Measurements from ENCODE around the gene PRKCH.
A peak's percentile ranks its signal among the peaks of the same experiment; 100 is the strongest.

Gene PRKCH

DNA sequence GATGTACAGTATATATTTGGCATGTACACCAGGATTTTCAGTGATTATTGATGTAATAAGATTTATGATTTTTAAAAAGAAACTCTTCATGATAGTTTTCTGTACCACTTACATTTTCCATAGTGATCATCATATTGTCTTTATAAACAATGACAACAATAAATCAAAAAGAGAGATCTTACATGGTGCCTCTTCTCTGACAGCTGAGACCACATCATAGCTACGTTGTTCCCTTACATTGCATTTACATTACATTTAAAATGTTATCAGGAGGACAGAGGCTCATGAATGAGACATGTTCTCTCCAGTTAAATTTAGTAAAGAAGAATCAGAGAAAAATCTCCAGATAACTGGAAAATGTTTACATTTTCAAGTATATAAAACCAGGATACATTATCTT lies 112.4 kb downstream of the PRKCH start:
- no peak for DNase-seq

DNA sequence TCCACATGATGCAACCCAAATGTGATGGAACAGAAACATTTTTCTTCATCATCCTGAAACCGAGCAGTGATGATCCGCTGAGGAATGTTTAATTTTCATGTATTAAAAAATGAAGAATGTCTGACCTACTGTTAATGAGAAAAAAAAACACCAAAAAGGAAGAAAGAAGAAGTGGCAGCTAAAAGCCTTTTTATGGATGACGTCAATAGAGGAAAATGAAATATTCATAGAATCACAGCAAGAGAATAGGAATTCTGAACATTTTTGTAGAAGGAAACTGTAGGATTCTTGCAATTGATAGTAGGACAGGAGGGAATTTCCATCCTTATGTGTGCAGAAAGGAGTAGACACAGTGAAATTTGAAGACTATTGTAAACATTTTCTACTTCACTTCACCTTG lies 112.9 kb downstream of the PRKCH start:
- DNase-seq: no peak

DNA sequence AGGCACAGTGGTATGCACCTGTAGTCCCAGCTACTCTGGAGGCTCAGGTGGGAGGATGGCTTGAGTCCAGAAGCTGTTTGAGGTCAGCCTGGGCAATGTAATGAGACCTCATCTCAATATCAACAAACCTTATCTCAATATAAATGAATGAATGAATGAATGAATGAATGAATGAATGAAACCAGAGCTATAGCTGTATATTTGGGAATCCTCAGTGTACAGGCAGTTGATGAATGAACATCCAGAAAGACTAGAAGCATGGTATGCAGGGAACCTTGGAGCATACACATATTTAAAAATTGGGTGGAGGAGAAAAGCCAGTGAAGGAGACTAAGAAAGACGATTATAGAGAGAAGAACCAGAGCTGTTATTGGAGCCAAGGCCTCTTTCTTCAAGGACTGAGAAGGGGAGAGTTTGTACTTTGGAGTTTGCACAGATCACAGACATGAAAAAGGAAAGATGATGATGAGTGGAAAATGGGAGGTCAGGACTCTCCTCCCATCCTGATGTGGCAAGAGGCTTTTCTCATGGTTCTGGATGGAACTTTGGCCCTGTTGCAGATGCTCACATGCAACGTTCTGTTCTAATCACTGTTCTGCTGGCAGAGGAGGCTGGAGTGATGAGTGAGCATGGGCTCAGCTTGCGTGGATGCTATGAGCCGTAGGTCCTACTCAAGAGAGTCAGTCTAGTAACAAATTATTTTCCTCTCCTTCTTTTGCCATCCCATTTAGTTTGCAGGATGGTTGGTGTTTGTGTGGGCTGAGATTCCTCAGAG lies 114.4 kb downstream of the PRKCH start:
- DNase-seq: no peak

DNA sequence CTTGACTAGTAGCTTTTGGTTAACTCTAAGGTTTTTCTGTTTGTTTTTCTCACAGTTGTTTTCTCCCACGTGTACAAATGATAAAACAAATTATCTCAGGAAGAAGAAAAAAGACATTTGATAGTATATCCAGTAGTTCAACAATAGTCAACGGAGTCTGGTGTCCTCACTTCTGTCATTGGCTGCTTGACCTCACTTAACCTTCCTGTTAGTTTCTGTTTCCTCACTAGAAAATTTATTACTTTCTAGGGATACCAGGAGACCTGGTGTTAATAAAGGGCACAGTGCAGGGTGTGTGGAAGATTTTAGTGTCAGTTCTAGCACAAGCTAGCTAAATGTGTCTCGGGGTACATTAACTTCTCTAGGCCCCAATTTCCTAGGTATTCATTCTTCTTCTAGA lies 116.0 kb downstream of the PRKCH start:
- DNase-seq: no peak

DNA sequence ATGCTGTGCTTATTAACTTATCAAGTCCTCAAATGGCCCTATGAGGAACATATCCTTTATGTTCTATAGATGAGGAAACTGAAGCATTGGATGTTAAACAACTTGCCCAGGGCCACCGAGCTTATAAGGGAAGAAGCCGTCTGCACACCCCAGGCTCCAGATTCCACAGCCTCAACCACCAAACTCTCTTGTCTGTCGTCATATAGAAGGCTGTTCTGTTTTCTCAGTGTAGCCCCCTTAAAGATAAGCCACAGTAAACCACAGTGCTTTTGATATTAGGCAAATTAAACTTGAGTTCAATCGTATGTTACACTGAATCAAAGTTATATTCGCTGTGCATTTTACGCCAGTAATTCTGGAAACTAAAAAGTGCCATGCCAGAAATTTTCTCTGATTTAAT lies 116.7 kb downstream of the PRKCH start:
- DNase-seq: no peak

DNA sequence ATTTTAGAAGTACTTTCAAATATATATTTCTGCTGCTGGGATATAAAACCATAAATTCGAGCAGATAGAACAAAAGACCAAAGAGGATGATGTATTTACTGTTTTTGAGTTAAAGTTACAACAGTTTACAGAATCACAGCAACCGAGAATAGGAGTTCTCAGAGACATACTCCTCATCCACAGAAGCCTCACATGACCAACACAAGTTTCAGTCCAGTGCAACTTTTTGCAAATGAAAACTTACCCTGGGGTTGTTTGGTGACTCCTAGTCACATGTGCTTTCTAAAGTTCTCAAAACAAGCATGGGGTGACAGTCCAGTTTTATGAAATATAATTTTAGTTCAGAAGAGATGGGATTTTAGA lies 117.1 kb downstream of the PRKCH start:
- DNase-seq: no peak

DNA sequence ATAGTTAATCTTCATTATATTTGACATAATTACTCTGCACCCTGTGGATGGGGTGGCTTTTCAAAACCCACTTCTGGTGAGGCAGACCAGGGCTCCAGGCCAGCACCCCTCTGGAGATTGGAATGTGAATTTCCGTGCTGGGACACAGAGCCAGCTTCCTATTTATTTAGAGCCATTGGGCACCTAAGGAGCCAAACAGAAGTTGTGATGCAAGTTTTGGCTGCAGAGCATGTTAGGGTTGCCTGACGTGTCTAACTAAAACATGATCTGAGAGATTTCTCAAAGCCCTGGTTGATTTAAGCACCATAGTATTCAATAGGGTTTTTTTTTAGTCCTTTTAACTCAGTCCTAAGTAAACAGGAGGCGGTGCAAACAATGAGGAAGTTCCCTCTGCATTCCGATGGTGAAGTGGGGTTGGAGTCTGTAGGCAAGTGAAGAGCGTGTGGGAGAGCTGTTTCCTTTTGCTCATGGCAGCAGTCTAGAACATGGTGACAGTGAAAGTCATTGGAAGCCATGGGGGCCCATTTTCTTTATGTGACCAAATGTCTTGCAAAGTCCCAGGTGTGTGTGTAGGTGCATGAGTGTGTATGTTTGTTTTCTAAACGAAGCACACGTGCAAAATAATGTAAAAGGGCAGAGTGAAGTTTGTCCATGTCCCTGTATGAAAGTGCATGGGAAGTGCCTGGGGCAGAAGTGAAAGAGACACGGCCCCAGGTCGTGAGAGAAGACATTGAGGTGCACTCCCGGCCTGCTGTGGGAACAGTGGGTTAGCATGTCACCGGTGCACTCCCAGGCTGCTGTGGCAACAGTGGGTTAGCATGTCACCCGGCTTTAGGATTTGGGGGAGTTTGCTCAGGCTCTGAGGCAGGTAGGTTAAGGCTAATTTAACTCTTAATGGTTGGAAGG lies 117.7 kb downstream of the PRKCH start:
- no peak for DNase-seq

DNA sequence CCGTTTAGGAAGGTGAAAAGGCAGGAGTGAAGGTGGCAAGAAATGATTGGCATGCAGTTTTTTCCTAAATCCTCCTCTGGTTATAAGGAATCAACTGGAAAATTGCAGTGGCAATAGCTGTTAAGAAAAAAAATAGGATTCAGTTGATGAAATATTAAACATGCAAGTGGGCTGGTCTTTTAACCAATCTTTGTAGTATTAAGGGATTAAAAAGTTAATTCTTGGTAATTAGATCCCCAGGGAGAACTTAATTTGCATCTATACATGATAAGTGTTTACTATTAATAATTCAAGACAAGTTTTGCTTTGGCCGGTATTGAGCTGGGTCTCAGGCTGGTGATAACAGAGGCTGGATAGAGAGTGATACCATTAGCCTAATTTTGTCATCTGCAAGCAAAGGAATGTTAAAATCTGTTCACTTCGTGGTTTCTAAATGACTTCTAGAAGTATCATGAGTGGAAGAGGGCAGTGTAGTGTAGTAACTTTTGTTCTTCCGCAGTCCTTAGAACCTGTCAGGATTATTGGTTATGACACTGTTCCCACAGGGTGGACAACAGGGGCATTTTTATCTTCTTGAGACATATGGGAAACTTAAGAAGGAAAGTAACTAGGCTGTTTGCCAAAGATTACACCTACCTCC lies 118.5 kb downstream of the PRKCH start:
- no peak for DNase-seq

DNA sequence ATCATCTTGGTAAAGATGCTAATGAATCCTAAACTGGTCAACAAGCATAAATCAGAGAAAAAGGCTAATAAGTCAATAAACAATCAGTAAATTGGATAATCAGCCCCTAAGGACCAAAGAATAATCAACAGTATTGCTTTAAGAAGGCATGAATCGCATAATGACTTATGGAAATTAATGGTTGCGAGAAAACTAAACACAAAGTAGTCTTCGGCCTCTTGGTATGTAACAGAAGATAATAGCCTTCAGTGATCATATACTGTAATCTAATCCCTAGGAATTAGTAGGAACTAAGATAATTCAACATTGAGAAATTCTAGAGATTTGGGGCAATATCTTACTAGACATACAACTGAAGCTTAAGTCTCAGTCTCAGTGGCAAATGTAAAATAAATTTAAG lies 122.1 kb downstream of the PRKCH start:
- no peak for DNase-seq

DNA sequence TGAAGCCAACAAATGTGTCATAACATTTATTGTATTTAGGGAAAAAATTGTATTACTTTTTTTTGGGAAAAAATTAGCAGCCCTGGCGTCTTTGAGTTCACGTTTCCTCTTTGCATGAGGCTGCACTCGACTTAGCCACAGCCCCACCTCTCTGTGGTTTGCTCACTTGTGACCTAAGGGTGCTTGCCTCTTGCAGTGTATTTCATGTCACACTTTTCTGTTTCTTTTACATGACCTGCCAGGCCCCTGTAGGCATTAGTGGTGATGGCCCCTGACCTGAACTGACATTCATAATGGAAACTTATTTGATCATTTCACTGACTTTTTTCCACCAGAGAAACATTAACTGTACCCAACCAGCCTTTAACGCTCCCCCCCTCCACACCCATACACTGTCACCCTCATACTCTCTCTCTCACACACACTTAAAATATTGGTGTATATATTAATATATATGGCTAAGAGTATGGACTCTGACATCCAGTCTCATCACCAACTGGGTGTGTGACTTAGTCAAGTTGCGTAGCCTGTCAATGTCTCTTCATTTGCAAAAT lies 122.9 kb downstream of the PRKCH start:
- DNase-seq: no peak

DNA sequence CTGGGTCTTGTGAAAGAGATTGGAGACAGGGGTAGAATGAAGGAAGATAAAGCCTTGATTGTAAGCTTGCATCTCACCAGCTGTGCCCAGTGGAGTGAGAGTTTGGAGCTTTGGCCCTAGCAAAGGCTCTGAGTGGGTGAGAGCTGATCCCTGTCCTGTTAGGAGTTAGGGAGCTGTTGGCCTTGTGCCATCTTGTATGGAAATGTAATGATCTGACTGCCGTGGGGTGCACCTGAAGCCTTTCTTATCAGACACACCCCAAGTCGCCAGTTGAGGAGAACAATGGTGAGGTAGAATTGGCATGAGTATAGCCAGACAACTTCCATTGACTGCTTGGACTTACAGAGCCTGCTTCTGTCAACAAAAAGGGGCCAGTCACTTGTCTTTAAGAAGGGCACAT lies 130.1 kb downstream of the PRKCH start:
- DNase-seq: no peak

DNA sequence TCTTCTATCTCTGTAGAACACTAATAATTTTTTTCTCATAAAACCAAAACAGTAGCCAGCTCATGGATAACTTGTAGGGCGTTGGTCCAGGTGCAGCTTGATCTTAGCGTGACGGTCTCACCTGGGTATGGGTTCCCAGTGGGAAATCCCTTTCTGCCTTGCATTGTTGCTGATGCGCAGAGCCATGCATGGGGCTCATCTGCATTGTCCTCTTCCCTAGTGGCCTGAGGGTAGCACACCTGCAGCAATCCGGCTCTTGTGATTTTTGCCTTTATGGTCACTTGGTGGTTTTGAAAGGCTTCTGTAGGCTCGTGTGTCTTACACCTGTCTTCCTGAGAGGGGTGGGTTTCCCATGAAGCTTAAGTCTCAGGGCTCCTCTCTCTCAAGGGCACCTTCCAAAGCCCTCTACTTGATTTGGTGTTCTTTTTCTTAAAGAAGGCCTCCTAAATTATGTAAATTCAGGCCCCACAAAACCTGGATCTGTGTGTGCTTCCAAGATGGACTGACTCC lies 130.6 kb downstream of the PRKCH start:
- DNase-seq: no peak

DNA sequence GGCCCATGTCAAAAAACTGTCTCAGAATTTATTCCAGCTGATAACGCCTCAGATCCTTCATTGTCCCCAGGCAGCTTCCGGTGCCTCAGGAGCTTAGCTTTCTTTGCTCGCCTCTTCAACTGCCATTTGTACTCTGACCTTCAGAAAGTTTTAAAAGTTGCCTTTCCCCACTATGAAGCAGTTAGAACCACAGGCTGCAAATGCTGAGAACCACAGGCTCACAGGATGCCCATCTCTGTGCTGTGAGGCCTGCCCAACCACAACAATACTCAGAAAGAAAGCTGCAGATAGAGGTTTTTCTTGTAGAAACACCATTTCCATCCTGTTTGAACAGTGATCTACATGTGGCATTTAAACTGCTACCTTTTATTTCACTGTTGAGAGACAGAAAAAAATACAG lies 131.1 kb downstream of the PRKCH start:
- no peak for DNase-seq

DNA sequence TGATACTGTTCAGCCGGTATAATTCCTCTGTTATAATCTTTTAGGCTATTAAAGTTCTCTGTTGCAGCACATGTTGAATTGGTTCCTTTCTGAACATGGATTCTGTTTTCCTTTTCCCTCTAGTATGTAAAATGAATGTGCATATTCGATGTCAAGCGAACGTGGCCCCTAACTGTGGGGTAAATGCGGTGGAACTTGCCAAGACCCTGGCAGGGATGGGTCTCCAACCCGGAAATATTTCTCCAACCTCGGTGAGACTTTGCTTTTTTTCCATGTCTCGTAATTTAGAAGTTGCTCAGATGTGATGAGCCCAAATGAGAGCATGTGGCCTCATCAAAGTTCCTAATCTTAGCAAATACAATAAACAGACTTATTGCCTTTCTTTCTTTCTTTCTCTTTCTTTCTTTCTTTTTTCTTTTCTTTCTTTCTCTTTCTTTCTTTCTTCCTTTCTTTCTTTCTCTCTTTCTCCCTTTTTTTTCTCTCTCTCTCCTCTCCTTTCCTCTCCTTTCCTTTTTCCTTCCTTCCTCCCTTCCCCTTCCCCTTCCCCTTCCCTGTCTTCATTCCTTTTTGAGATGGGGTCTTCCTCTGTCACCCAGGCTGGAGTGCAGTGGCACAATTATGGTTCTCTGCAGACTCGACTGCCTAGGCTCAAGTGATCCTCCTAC lies 131.9 kb downstream of the PRKCH start:
- DNase-seq: no peak

DNA sequence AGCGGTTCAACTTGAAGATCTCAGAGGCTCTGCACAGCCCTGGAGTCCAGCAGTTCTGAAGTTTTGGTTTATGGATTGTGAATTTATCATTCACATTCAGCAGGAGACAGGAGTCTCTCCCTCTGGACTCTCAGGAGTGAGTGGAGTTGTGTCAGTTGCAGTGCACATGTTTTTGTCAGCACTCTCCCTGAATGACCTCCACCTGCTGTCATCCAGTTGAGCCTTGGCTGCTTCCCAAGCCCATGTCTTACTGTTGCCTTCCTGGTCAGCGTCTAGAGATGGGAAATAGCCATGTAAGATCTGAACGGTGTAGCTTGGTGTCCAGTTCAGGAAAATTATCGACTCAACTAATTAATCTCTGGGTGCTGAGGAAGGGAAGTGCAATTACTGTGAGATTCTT lies 133.2 kb downstream of the PRKCH start:
- no peak for DNase-seq

DNA sequence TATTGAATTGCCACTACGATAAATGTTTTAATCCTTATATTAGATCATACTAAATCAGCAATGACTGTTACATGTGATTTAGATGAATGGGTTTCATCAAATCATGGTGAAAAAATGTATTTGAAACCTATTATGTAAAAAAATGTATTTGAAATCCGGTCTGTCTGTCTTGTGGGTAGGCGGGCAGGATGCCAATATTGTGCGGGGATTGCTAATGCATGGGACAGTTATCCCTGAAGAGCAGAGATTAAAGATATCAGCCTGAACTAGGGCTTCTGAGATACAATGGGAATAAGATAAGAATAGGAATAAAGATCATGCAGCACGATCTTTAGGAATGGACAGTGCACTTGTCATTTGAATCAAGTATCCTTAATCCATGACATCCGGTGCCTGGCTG lies 134.0 kb downstream of the PRKCH start:
- DNase-seq: no peak

DNA sequence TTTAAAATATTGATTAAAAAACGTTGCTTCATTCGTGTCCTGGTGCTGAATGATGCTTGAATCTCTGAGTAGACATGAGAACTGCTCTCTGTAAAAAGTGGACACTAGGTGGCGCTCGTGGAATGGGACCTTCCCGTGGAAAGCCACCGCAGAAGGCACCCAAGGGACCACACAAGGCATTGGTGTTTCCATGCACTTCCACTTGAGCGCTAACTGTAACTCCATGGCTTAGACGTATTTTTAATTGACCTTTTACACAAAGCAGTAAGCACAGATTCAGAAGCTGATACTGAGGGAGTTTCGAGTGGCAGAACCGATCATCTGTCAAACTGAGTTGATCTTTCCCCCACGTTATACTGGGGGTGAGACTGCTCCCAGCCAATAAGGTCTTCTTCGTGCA lies 135.3 kb downstream of the PRKCH start:
- DNase-seq: peak; percentile 32

DNA sequence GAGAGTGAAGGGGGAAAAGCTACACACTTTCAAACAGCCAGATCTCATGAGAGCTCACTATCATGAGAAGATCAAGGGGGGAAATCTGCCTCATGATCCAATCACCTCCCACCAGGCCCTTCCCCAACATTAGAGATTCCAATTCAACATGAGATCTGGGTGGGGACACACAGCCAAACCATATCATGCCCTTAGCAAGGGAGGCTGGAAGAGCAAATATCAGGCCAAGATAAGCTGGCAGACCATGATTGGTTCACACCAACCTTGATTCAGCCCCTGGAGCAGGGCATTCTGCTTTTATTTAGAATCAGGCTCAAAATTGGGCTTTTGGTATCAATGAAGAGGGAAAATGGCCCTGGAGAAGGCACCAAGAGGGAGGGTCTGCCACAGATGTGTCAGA lies 137.4 kb downstream of the PRKCH start:
- no peak for DNase-seq

DNA sequence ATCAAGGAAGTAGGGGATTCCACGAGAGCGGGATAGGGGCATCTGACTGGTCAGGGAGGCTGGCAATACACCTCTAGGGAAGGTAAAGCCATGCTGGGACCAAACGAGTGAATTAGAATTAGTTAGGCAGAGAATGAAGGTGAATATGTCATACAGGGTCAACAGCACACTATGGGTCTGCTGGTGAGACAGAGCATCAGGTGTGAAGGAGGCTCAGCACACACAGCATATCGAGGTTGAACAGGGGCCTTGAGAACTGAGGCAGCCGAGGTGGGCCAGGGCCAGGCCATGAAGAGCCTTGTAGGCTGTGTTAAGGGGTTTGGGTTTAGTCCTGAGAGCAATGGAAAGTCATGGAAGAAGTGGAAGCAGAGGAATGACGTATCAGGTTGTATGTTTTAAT lies 137.8 kb downstream of the PRKCH start:
- no peak for DNase-seq

DNA sequence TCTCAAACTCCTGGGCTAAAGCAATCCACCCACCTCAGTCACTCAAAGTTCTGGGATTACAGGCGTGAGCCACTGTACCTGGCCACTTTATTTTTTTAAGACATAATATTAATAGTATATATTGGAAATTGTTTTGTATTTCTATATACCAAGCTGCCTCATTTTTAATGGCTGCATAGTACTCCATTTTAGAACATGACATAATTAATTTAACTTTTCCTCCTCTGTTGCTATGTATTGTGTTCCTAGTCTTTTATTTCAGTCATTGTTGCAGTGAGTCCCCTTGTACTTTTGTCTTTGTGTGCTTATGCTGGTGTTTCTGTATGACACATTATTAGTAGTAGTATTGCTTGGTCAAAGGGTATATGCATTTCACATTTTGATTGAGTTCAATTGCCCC lies 138.7 kb downstream of the PRKCH start:
- DNase-seq: no peak

DNA sequence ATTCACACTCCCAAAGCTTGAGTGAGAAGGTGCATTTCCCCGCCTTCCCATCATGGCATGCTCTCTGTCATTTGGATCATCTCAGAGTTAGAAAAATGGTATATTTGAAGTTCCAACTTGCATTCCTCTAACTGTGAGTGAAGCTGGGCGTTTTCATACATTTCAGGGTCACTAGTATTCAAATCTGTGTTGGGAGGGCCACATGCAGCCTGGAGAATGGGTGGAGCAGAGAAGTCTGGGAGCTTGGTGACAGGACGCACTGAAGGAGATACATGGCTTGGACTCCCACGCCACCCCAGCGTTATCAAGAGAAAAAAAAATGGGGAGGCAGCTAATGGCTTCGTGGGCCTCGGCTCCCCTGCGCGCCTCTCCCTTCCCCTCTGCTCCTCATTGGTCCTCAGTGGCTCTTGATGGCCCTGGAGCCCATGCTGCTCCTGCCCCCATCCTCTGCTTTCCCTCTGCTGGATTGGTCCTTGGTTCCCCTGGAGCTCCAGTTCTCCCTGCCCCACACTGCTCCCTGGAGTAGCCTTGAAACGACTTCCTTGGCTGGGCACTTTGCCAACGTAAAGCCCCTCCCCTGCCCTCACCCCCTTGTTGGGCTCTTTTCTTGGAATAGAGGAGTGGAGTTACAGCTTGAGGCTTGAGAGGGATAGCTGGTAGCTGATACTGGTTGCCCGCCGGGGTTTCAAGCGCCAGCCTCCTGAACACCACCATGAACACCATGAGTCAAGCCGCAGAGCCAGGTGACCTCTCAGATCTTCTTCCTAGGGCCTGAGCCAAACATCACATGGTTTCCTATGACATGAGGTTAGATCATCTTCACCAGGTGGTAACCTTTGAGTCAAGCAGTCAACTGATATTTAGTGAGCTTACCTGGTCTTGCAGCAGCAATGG lies 139.6 kb downstream of the PRKCH start:
- DNase-seq: peak; percentile 54

DNA sequence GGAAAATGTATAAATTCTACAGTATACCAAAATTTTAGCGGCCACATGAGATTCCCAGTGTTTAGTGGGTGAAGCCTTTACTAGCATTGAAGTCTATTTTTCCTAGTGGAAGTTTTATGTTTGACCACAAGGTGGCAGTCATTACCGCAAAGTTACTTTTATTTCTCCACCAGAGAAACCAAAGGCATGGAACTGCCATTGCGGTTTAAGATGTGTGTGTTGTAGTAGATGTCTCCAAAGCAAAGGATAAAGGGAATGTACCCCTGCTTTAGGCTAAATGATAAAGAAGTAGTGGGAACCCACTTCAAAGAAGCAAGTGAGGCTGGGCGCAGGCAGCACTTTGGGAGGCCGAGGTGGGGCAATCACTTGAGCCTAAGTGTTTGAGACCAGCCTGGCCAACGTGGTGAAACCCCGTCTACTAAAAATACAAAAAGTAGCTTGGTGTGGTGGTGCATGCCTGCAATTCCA lies 140.5 kb downstream of the PRKCH start:
- no peak for DNase-seq
